ENCODE data around the gene TBC1D22A.
"Not testable (repeated sequence)": the region's sequence is repeated elsewhere in the genome, so short reads cannot be mapped to it uniquely, and the experiment has no call there.

Gene TBC1D22A

GRCh38 chr22:47139790-47140119 lies 377.3 kb downstream of the TBC1D22A start:
- Histone ChIP-seq H3K36me3 (ENCODE audit: insufficient read depth, low read length) (no peaks in the 10 kb centered on the region), H3K9me2 (ENCODE audit: low read depth, low read length) (no peaks in the 10 kb centered on the region)

GRCh38 chr22:47140975-47141374 lies 378.5 kb downstream of the TBC1D22A start:
- not testable (repeated sequence) for H3K27me3 ChIP-seq (ENCODE audit: insufficient read depth, low read length); H3K4me3 ChIP-seq (ENCODE audit: low read depth, low read length, poor library complexity, severe bottlenecking); H2AFZ ChIP-seq (ENCODE audit: low read length); H3F3A ChIP-seq (ENCODE audit: insufficient read depth, low read length); H3K79me2 ChIP-seq (ENCODE audit: insufficient read depth, low read length); H4K20me1 ChIP-seq (ENCODE audit: insufficient read depth, low read length); H3K4me2 ChIP-seq (ENCODE audit: low read length); H3K27ac ChIP-seq (ENCODE audit: low read depth, low read length, poor library complexity, severe bottlenecking); H3K36me3 ChIP-seq (ENCODE audit: insufficient read depth, low read length); H3K9ac ChIP-seq (ENCODE audit: low read length); H3K9me3 ChIP-seq (ENCODE audit: low read length); H3K4me1 ChIP-seq (ENCODE audit: insufficient read depth, low read length, severe bottlenecking); H3K9me2 ChIP-seq (ENCODE audit: low read depth, low read length)

More at GRCh38 chr22:47139790-47140119, 377.3 kb downstream of the TBC1D22A start:
- no peaks in the 10 kb centered on the region for H3K27me3 ChIP-seq (ENCODE audit: insufficient read depth, low read length)
- H4K20me1 ChIP-seq (ENCODE audit: insufficient read depth, low read length) = no peaks in the 10 kb centered on the region
- no peaks in the 10 kb centered on the region for H3K9me3 ChIP-seq (ENCODE audit: low read length)
- no peak overlapping the region for H3K9ac ChIP-seq (ENCODE audit: low read length)
- H3F3A ChIP-seq (ENCODE audit: insufficient read depth, low read length) = no peaks in the 10 kb centered on the region
- no peak overlapping the region for H2AFZ ChIP-seq (ENCODE audit: low read length)
- H3K27ac ChIP-seq (ENCODE audit: low read depth, low read length, poor library complexity, severe bottlenecking) = no peak overlapping the region
- no peaks in the 10 kb centered on the region for H3K79me2 ChIP-seq (ENCODE audit: insufficient read depth, low read length)
- no peak overlapping the region for H3K4me3 ChIP-seq (ENCODE audit: low read depth, low read length, poor library complexity, severe bottlenecking)
- no peak for TF ChIP-seq EZH2 (IDR thresholded peaks at IDR 0.05; ENCODE audit: borderline replicate concordance, low read length)
- TF ChIP-seq, protein P1, sequence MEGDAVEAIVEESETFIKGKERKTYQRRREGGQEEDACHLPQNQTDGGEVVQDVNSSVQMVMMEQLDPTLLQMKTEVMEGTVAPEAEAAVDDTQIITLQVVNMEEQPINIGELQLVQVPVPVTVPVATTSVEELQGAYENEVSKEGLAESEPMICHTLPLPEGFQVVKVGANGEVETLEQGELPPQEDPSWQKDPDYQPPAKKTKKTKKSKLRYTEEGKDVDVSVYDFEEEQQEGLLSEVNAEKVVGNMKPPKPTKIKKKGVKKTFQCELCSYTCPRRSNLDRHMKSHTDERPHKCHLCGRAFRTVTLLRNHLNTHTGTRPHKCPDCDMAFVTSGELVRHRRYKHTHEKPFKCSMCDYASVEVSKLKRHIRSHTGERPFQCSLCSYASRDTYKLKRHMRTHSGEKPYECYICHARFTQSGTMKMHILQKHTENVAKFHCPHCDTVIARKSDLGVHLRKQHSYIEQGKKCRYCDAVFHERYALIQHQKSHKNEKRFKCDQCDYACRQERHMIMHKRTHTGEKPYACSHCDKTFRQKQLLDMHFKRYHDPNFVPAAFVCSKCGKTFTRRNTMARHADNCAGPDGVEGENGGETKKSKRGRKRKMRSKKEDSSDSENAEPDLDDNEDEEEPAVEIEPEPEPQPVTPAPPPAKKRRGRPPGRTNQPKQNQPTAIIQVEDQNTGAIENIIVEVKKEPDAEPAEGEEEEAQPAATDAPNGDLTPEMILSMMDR (IDR thresholded peaks at IDR 0.05; ENCODE audit: low read length) = no peak
- no peak overlapping the region for H3K4me2 ChIP-seq (ENCODE audit: low read length)
- H3K4me1 ChIP-seq (ENCODE audit: insufficient read depth, low read length, severe bottlenecking) = peaks cover 4% of the 10 kb centered on the region

DNA sequence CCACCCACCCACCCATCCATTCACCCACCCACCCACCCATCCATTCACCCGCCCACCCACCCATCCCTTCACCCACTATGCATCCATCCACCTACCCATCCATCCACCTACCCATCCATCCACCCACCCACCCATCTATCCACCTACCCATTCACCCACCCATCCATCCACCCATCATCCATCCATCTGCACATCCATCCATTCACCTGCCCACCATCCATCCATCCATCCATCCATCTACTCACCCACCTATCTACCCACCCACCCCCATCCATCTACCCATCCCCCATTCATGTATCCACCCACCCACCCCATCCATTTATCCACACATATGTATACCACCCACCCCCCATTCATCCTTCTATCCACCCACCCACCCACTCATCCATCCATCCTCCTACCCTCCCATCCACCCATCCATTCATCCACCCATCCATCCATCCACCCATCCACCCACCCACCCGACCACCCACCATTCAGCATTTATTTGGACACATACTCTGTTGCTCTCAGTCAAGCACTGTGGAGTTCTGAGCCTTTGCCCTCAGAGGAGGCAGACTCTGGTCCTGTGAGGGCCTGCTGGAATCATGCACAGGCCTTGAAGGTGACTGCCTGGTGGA lies 380.1 kb downstream of the TBC1D22A start:
- Histone ChIP-seq H3K9me2 (ENCODE audit: low read depth, low read length) (no peaks in the 10 kb centered on the region), H3K79me2 (ENCODE audit: insufficient read depth, low read length) (no peaks in the 10 kb centered on the region), H3K27ac (ENCODE audit: low read depth, low read length, poor library complexity, severe bottlenecking) (no peak overlapping the region), H3K36me3 (ENCODE audit: insufficient read depth, low read length) (no peaks in the 10 kb centered on the region), H3K9me3 (ENCODE audit: low read length) (no peaks in the 10 kb centered on the region), H3F3A (ENCODE audit: insufficient read depth, low read length) (no peaks in the 10 kb centered on the region), H3K9ac (ENCODE audit: low read length) (no peak overlapping the region), H3K4me3 (ENCODE audit: low read depth, low read length, poor library complexity, severe bottlenecking) (no peak overlapping the region), H3K4me2 (ENCODE audit: low read length) (no peak overlapping the region), H2AFZ (ENCODE audit: low read length) (no peak overlapping the region), H3K4me1 (ENCODE audit: insufficient read depth, low read length, severe bottlenecking) (peaks cover 4% of the 10 kb centered on the region), H3K27me3 (ENCODE audit: insufficient read depth, low read length) (no peaks in the 10 kb centered on the region), H4K20me1 (ENCODE audit: insufficient read depth, low read length) (no peaks in the 10 kb centered on the region)
- TF ChIP-seq, protein P1 (IDR thresholded peaks at IDR 0.05; ENCODE audit: low read length) = no peak
- no peak for TF ChIP-seq EZH2 (IDR thresholded peaks at IDR 0.05; ENCODE audit: borderline replicate concordance, low read length)

- Histone ChIP-seq H3K36me3 (ENCODE audit: insufficient read depth, low read length) (no peaks in the 10 kb centered on the region), H3K79me2 (ENCODE audit: insufficient read depth, low read length) (no peaks in the 10 kb centered on the region), H3K9ac (ENCODE audit: low read length) (no peak overlapping the region), H3K27me3 (ENCODE audit: insufficient read depth, low read length) (no peaks in the 10 kb centered on the region), H2AFZ (ENCODE audit: low read length) (no peak overlapping the region), H3K4me1 (ENCODE audit: insufficient read depth, low read length, severe bottlenecking) (peaks cover 4% of the 10 kb centered on the region), H3K9me3 (ENCODE audit: low read length) (no peaks in the 10 kb centered on the region), H3K4me3 (ENCODE audit: low read depth, low read length, poor library complexity, severe bottlenecking) (no peak overlapping the region), H3K9me2 (ENCODE audit: low read depth, low read length) (no peaks in the 10 kb centered on the region), H4K20me1 (ENCODE audit: insufficient read depth, low read length) (no peaks in the 10 kb centered on the region), H3F3A (ENCODE audit: insufficient read depth, low read length) (no peaks in the 10 kb centered on the region), H3K4me2 (ENCODE audit: low read length) (no peak overlapping the region), H3K27ac (ENCODE audit: low read depth, low read length, poor library complexity, severe bottlenecking) (no peak overlapping the region)
- TF ChIP-seq, protein P1 (IDR thresholded peaks at IDR 0.05; ENCODE audit: low read length) = no peak
- TF ChIP-seq EZH2 (IDR thresholded peaks at IDR 0.05; ENCODE audit: borderline replicate concordance, low read length) = no peak
Measured at GRCh38 chr22:47143249-47143938, 380.9 kb downstream of the TBC1D22A start.
